Measurements from ENCODE around the gene DENND4A. TPM values are rescaled to one million over a fixed set of nuclear protein-coding genes. Genes with fewer than 3 reads are reported as not detected.

The DENND4A gene
- total RNA-seq (ENCODE audit: unreplicated experiment), result 23.7 TPM
- long read RNA-seq, partial matches to known transcripts, result 1 of 2 reads
- long read RNA-seq, other reads (novel, unspliced or antisense), result 1 of 2 reads

DNA sequence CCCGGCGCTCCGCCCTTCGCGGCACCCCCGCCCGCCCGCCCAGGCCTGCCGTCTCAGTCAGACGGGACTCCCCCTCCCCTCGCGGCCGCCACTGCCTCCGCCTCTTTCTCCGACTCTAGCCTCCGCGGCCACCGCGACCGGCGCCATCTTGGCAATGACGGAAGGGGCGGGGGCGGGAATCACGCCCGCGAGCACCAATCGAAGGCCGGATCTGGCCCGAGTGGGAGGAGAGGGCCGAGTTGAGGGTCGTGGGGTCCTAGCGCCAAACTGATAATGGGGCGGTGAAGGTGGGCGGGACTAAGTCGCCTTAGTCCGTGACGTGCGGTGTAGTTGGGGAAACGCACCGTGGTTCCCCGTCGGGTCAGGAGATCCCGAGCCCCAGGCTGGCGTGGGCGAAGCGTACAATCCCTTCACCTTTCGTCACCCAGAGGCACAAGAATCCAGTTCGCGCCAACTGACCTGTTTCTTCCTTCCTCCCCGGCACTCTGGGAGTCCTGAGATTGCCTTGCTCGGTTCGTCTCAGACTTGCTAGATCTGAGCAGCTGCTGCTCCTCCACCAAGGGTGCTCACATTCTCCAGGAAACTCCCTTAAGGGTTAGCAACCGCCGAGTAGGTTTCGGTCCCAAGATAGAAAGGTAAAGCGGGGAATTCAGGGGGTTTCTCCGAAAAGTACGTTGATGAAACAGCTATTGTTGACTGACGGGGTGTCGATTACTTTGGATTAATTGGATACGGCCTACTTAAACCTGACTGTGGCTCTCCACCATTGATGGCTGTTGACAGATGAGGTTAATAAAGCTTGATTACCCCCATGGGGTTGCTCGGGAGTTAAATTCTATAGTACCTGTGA is at the start of gene DENND4A:
Gene DENND4A, minus strand, starts transcription at position 156 of the 850 bp plus-strand sequence. CDS start 35,843 bp downstream, outside the sequence.
- H3K4me3 Mint-ChIP-seq (ENCODE audit: unreplicated experiment), result peak within 1 kb of the TSS; percentile 98
- TF ChIP-seq, protein P1, sequence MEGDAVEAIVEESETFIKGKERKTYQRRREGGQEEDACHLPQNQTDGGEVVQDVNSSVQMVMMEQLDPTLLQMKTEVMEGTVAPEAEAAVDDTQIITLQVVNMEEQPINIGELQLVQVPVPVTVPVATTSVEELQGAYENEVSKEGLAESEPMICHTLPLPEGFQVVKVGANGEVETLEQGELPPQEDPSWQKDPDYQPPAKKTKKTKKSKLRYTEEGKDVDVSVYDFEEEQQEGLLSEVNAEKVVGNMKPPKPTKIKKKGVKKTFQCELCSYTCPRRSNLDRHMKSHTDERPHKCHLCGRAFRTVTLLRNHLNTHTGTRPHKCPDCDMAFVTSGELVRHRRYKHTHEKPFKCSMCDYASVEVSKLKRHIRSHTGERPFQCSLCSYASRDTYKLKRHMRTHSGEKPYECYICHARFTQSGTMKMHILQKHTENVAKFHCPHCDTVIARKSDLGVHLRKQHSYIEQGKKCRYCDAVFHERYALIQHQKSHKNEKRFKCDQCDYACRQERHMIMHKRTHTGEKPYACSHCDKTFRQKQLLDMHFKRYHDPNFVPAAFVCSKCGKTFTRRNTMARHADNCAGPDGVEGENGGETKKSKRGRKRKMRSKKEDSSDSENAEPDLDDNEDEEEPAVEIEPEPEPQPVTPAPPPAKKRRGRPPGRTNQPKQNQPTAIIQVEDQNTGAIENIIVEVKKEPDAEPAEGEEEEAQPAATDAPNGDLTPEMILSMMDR (IDR thresholded peaks at IDR 0.05; ENCODE audit: partially characterized antibody, unreplicated experiment), result no peak
- peaks cover 1% of the 10 kb centered on the region for H3K9me3 Mint-ChIP-seq (ENCODE audit: unreplicated experiment)
- H3K36me3 Mint-ChIP-seq (ENCODE audit: unreplicated experiment), result no peaks in the 10 kb centered on the region
- H3K27me3 Mint-ChIP-seq (ENCODE audit: unreplicated experiment), result peaks cover 6% of the 10 kb centered on the region
- peaks cover 11% of the 10 kb centered on the region for H3K4me1 Mint-ChIP-seq (ENCODE audit: low read depth, unreplicated experiment)
- peak; percentile 99 for DNase-seq
- H3K27ac Mint-ChIP-seq (ENCODE audit: unreplicated experiment), result peak within 1 kb of the TSS; percentile 98

- Mint-ChIP-seq H3K4me3 (ENCODE audit: unreplicated experiment) (no peak overlapping the region), H3K27me3 (ENCODE audit: unreplicated experiment) (peaks cover 2% of the 10 kb centered on the region), H3K9me3 (ENCODE audit: unreplicated experiment) (peaks cover 2% of the 10 kb centered on the region), H3K27ac (ENCODE audit: unreplicated experiment) (no peak overlapping the region), H3K36me3 (ENCODE audit: unreplicated experiment) (no peaks in the 10 kb centered on the region), H3K4me1 (ENCODE audit: low read depth, unreplicated experiment) (no peaks in the 10 kb centered on the region)
- TF ChIP-seq, protein P1 (IDR thresholded peaks at IDR 0.05; ENCODE audit: partially characterized antibody, unreplicated experiment), result no peak
- no peak for DNase-seq
These were observed 49.2 kb upstream of the DENND4A start for GRCh38 chr15:65841121-65841930.

DNA sequence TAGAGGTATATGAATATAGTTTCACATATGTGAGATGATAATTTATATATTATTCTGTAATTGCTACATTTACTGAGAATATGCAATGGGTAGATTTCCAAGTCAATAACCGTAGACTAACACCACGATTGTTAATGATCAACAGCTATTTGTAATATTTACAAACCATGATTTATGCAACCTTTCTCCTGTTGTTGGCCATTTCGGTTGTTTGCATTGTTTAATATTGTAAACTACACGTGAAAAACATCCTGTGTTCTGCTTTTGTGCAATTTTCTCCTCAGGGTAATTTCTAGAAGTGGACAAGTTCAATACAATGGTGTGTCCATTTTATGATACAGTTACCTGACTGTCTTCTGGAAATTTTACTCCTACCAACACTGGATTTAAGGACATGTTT is 47.9 kb upstream of the DENND4A start:
- Mint-ChIP-seq H3K36me3 (ENCODE audit: unreplicated experiment) (no peaks in the 10 kb centered on the region), H3K27ac (ENCODE audit: unreplicated experiment) (no peak overlapping the region), H3K4me1 (ENCODE audit: low read depth, unreplicated experiment) (no peaks in the 10 kb centered on the region), H3K4me3 (ENCODE audit: unreplicated experiment) (no peak overlapping the region), H3K27me3 (ENCODE audit: unreplicated experiment) (no peaks in the 10 kb centered on the region), H3K9me3 (ENCODE audit: unreplicated experiment) (peaks cover 2% of the 10 kb centered on the region)
- TF ChIP-seq, protein P1 (IDR thresholded peaks at IDR 0.05; ENCODE audit: partially characterized antibody, unreplicated experiment), result no peak
- no peak for DNase-seq

DNA sequence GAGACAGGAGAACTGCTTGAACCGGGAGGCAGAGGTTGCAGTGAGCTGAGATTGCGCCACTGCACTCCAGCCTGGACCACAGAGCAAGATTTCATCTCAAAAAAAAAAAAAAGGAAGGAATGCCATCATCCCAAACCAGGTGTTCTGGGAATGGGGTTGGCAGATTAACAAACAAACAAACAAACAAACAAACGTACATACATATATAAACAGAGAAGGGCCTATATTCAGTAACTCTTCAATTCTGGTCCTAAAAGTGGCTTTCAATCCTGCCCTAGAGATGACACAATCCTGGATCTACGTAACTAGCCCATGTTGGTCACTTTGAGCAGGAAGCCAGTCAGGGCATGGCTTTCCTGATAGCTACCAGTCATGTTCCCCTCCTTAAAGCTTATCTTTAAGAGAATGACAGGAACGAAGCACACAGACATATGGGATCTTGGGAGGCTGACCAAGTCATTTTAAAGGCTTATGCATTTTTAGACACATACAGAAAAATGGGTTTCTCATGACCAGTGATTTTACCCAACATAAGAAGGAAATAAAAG is 47.3 kb upstream of the DENND4A start:
- H3K4me3 Mint-ChIP-seq (ENCODE audit: unreplicated experiment), result no peak overlapping the region
- no peaks in the 10 kb centered on the region for H3K4me1 Mint-ChIP-seq (ENCODE audit: low read depth, unreplicated experiment)
- TF ChIP-seq, protein P1 (IDR thresholded peaks at IDR 0.05; ENCODE audit: partially characterized antibody, unreplicated experiment), result no peak
- H3K27ac Mint-ChIP-seq (ENCODE audit: unreplicated experiment), result no peak overlapping the region
- H3K9me3 Mint-ChIP-seq (ENCODE audit: unreplicated experiment), result peaks cover 2% of the 10 kb centered on the region
- no peak for DNase-seq
- H3K36me3 Mint-ChIP-seq (ENCODE audit: unreplicated experiment), result no peaks in the 10 kb centered on the region
- H3K27me3 Mint-ChIP-seq (ENCODE audit: unreplicated experiment), result no peaks in the 10 kb centered on the region
